ENCODE data around the gene TOMM20. TPM values are rescaled to one million over a fixed set of nuclear protein-coding genes. Genes with fewer than 3 reads are reported as not detected.

The TOMM20 gene
- total and polyA plus RNA-seq, 4 donors: 69.8 to 97.5 (median 77.7) TPM

GRCh38 chr1:235112297-235113182 is 16.1 kb downstream of the TOMM20 start:
- no peak for DNase-seq
- WGBS, 2 donors: 85% methylated on average over 6 of the region's 6 CpGs
- no peak for ATAC-seq (ENCODE audit: low FRiP score)
- H3K27me3 ChIP-seq (ENCODE audit: control insufficient read depth in 1 of 2, insufficient read depth in 2 of 2, low read length in 1 of 2): no peaks in the 10 kb centered on the region
- no peaks in the 10 kb centered on the region for H3K4me1 ChIP-seq (ENCODE audit: control insufficient read depth in 1 of 2, insufficient read depth in 2 of 2, low read length in 2 of 2)
- no peak overlapping the region for H3K27ac ChIP-seq (ENCODE audit: low read depth in 1 of 2, low read length in 2 of 2)
- H3K9me3 ChIP-seq (ENCODE audit: control insufficient read depth, low read length): no peaks in the 10 kb centered on the region
- H3K36me3 ChIP-seq (ENCODE audit: control insufficient read depth in 1 of 2, insufficient read depth in 2 of 2, low read length in 1 of 2): peaks cover 0 to 4% of the 10 kb centered on the region in 2 donors
- intact Hi-C loops (cut with DNase I): no loop called here
- no peak overlapping the region for H3K4me3 ChIP-seq (ENCODE audit: low read length in 2 of 2)

- DNase-seq (no peak), ATAC-seq (ENCODE audit: low FRiP score) (no peak)
- Histone ChIP-seq H3K27ac (ENCODE audit: low read depth in 1 of 2, low read length in 2 of 2) (no peak overlapping the region), H3K9me3 (ENCODE audit: control insufficient read depth, low read length) (no peaks in the 10 kb centered on the region), H3K27me3 (ENCODE audit: control insufficient read depth in 1 of 2, insufficient read depth in 2 of 2, low read length in 1 of 2) (no peaks in the 10 kb centered on the region), H3K4me1 (ENCODE audit: control insufficient read depth in 1 of 2, insufficient read depth in 2 of 2, low read length in 2 of 2) (no peaks in the 10 kb centered on the region), H3K36me3 (ENCODE audit: control insufficient read depth in 1 of 2, insufficient read depth in 2 of 2, low read length in 1 of 2) (peaks cover 3 to 4% of the 10 kb centered on the region in 2 donors), H3K4me3 (ENCODE audit: low read length in 2 of 2) (no peak overlapping the region)
- 94% methylated on average over 3 of the region's 3 CpGs for WGBS, 2 donors
- intact Hi-C loops (cut with DNase I): no loop called here
These were observed 17.5 kb downstream of the TOMM20 start for GRCh38 chr1:235111107-235111506.

GRCh38 chr1:235108876-235109275 is 19.8 kb downstream of the TOMM20 start:
- Histone ChIP-seq H3K4me1 (ENCODE audit: control insufficient read depth in 1 of 2, insufficient read depth in 2 of 2, low read length in 2 of 2) (no peaks in the 10 kb centered on the region), H3K9me3 (ENCODE audit: control insufficient read depth, low read length) (no peaks in the 10 kb centered on the region), H3K27me3 (ENCODE audit: control insufficient read depth in 1 of 2, insufficient read depth in 2 of 2, low read length in 1 of 2) (no peaks in the 10 kb centered on the region), H3K36me3 (ENCODE audit: control insufficient read depth in 1 of 2, insufficient read depth in 2 of 2, low read length in 1 of 2) (peaks cover 3 to 4% of the 10 kb centered on the region in 2 donors), H3K27ac (ENCODE audit: low read depth in 1 of 2, low read length in 2 of 2) (no peak overlapping the region), H3K4me3 (ENCODE audit: low read length in 2 of 2) (no peak overlapping the region)
- DNase-seq (no peak), ATAC-seq (ENCODE audit: low FRiP score) (no peak)
- WGBS, 2 donors: 92% methylated on average over 11 of the region's 11 CpGs
- intact Hi-C loops (cut with DNase I): loop anchor here in 1 of 2 donors (10.0 kb wide), 1 partner anchor 306 kb away; no protein-coding TSS in a partner anchor

GRCh38 chr1:235108185-235108593 is 20.4 kb downstream of the TOMM20 start:
- WGBS, 2 donors: 94 to 100% methylated on average over 1 of the region's 1 CpG
- intact Hi-C loops (cut with DNase I): loop anchor here in 1 of 2 donors (10.0 kb wide), 1 partner anchor 307 kb away; no protein-coding TSS in a partner anchor
- H3K9me3 ChIP-seq (ENCODE audit: control insufficient read depth, low read length): no peaks in the 10 kb centered on the region
- ATAC-seq (ENCODE audit: low FRiP score): no peak
- H3K4me3 ChIP-seq (ENCODE audit: low read length in 2 of 2): no peak overlapping the region
- H3K27ac ChIP-seq (ENCODE audit: low read depth in 1 of 2, low read length in 2 of 2): no peak overlapping the region
- peaks cover 3% of the 10 kb centered on the region in 2 donors for H3K36me3 ChIP-seq (ENCODE audit: control insufficient read depth in 1 of 2, insufficient read depth in 2 of 2, low read length in 1 of 2)
- DNase-seq: no peak
- H3K4me1 ChIP-seq (ENCODE audit: control insufficient read depth in 1 of 2, insufficient read depth in 2 of 2, low read length in 2 of 2): no peaks in the 10 kb centered on the region
- no peaks in the 10 kb centered on the region for H3K27me3 ChIP-seq (ENCODE audit: control insufficient read depth in 1 of 2, insufficient read depth in 2 of 2, low read length in 1 of 2)

GRCh38 chr1:235107368-235108184 is 21.1 kb downstream of the TOMM20 start:
- Histone ChIP-seq H3K27ac (ENCODE audit: low read depth in 1 of 2, low read length in 2 of 2) (no peak overlapping the region), H3K4me3 (ENCODE audit: low read length in 2 of 2) (no peak overlapping the region), H3K9me3 (ENCODE audit: control insufficient read depth, low read length) (no peaks in the 10 kb centered on the region), H3K4me1 (ENCODE audit: control insufficient read depth in 1 of 2, insufficient read depth in 2 of 2, low read length in 2 of 2) (no peaks in the 10 kb centered on the region), H3K27me3 (ENCODE audit: control insufficient read depth in 1 of 2, insufficient read depth in 2 of 2, low read length in 1 of 2) (no peaks in the 10 kb centered on the region), H3K36me3 (ENCODE audit: control insufficient read depth in 1 of 2, insufficient read depth in 2 of 2, low read length in 1 of 2) (peaks cover 2 to 3% of the 10 kb centered on the region in 2 donors)
- WGBS, 2 donors: 90 to 91% methylated on average over 16 of the region's 16 CpGs
- ATAC-seq (ENCODE audit: low FRiP score) (no peak), DNase-seq (no peak)
- intact Hi-C loops (cut with DNase I): loop anchor here in 1 of 2 donors (10.0 kb wide), 1 partner anchor 307 kb away; no protein-coding TSS in a partner anchor

GRCh38 chr1:235106457-235106856 is 22.2 kb downstream of the TOMM20 start:
- 91 to 92% methylated on average over 4 of the region's 4 CpGs for WGBS, 2 donors
- DNase-seq (no peak), ATAC-seq (ENCODE audit: low FRiP score) (no peak)
- Histone ChIP-seq H3K9me3 (ENCODE audit: control insufficient read depth, low read length) (no peaks in the 10 kb centered on the region), H3K36me3 (ENCODE audit: control insufficient read depth in 1 of 2, insufficient read depth in 2 of 2, low read length in 1 of 2) (peaks cover 2 to 3% of the 10 kb centered on the region in 2 donors), H3K4me1 (ENCODE audit: control insufficient read depth in 1 of 2, insufficient read depth in 2 of 2, low read length in 2 of 2) (no peaks in the 10 kb centered on the region), H3K27me3 (ENCODE audit: control insufficient read depth in 1 of 2, insufficient read depth in 2 of 2, low read length in 1 of 2) (no peaks in the 10 kb centered on the region), H3K4me3 (ENCODE audit: low read length in 2 of 2) (no peak overlapping the region), H3K27ac (ENCODE audit: low read depth in 1 of 2, low read length in 2 of 2) (no peak overlapping the region)
- intact Hi-C loops (cut with DNase I): loop anchor here in 1 of 2 donors (10.0 kb wide), 1 partner anchor 308 kb away; no protein-coding TSS in a partner anchor

- peaks cover 2 to 3% of the 10 kb centered on the region in 2 donors for H3K36me3 ChIP-seq (ENCODE audit: control insufficient read depth in 1 of 2, insufficient read depth in 2 of 2, low read length in 1 of 2)
- no peak for ATAC-seq (ENCODE audit: low FRiP score)
- H3K4me1 ChIP-seq (ENCODE audit: control insufficient read depth in 1 of 2, insufficient read depth in 2 of 2, low read length in 2 of 2): no peaks in the 10 kb centered on the region
- no peaks in the 10 kb centered on the region for H3K9me3 ChIP-seq (ENCODE audit: control insufficient read depth, low read length)
- no peaks in the 10 kb centered on the region for H3K27me3 ChIP-seq (ENCODE audit: control insufficient read depth in 1 of 2, insufficient read depth in 2 of 2, low read length in 1 of 2)
- 84 to 86% methylated on average over 12 of the region's 12 CpGs for WGBS, 2 donors
- intact Hi-C loops (cut with DNase I): loop anchor here in 1 of 2 donors (10.0 kb wide), 1 partner anchor 309 kb away; no protein-coding TSS in a partner anchor
- no peak overlapping the region for H3K4me3 ChIP-seq (ENCODE audit: low read length in 2 of 2)
- DNase-seq: no peak
- no peak overlapping the region for H3K27ac ChIP-seq (ENCODE audit: low read depth in 1 of 2, low read length in 2 of 2)
These were observed 23.3 kb downstream of the TOMM20 start for GRCh38 chr1:235105051-235106043.

Measured in aorta (tissue), 5 donors.